Upper lobe of right lung (tissue), 1 donor: ENCODE data around the gene CCL7. TPM values are rescaled to one million over a fixed set of nuclear protein-coding genes. Genes with fewer than 3 reads are reported as not detected.

Experiments used
- ATAC-seq: fragments of 200-7000 bp; cut with Tn5 transposase; one replicate; pipeline ENCODE4 v1.9.1; 2020; ENCODE audit warnings: mild to moderate bottlenecking, moderate library complexity
- DNase-seq: peaks from one replicate; pipeline ENCODE4 v3.0.0-alpha.2; 2020
- H3K27ac ChIP-seq: fragments of 200-600 bp; one replicate; pipeline ENCODE4 v1.8.0; 2022
- H3K27me3 ChIP-seq: fragments of 200-600 bp; one replicate; pipeline ENCODE4 v1.8.0; 2022; ENCODE audit warnings: mild to moderate bottlenecking
- H3K36me3 ChIP-seq: fragments of 200-600 bp; one replicate; pipeline ENCODE4 v1.8.0; 2022
- H3K4me1 ChIP-seq: fragments of 200-600 bp; one replicate; pipeline ENCODE4 v1.8.0; 2022
- H3K4me3 ChIP-seq: fragments of 200-600 bp; one replicate; pipeline ENCODE4 v1.8.0; 2022; ENCODE audit warnings: mild to moderate bottlenecking
- H3K9me3 ChIP-seq: fragments of 200-600 bp; one replicate; pipeline ENCODE4 v1.8.0; 2022
- CTCF ChIP-seq: fragments of 200-600 bp; IDR thresholded peaks from one replicate; pipeline ENCODE4 v1.8.0; 2022; ENCODE audit warnings: antibody characterized with exemption
- intact Hi-C: fragments of 100-400 bp; cut with DNase I; formaldehyde crosslinking; loops from one replicate; pipeline ENCODE4 v1.11.0; 2022
- total RNA-seq: library from RNA; stranded (reverse); fragmentation: NEBNext Ultra II Directional; extraction: Animal tissue kit (Norgen Biotek cat#: 25700); gene quantifications from one replicate; pipeline ENCODE4 v1.2.1, GENCODE V29; 2021
- donor health status: DM: no; HTN: yes; CAD: no; lungs with severe emphysema.

CCL7 gene
- total RNA-seq, 1 donor from 2014 or later = not detected

- ATAC-seq = peak; percentile 77
- Histone ChIP-seq H3K9me3 (no peaks in the 10 kb centered on the region), H3K27ac (peak overlapping the region; percentile 59), H3K4me3 (no peak overlapping the region), H3K27me3 (no peaks in the 10 kb centered on the region), H3K4me1 (peaks cover 75% of the 10 kb centered on the region), H3K36me3 (no peaks in the 10 kb centered on the region)
- intact Hi-C loops = no loop called here
- peak; percentile 91 for DNase-seq
- TF ChIP-seq CTCF = no peak
Observed at GRCh38 chr17:34252444-34253138, 17.4 kb upstream of the CCL7 start.

- no peak for DNase-seq
- Histone ChIP-seq H3K9me3 (no peaks in the 10 kb centered on the region), H3K36me3 (no peaks in the 10 kb centered on the region), H3K27me3 (no peaks in the 10 kb centered on the region), H3K4me1 (peaks cover 75% of the 10 kb centered on the region), H3K27ac (peak overlapping the region; percentile 59), H3K4me3 (no peak overlapping the region)
- intact Hi-C loops = no loop called here
- no peak for TF ChIP-seq CTCF
- no peak for ATAC-seq
Observed at GRCh38 chr17:34253139-34253525, 16.9 kb upstream of the CCL7 start.

- Histone ChIP-seq H3K4me3 (no peak overlapping the region), H3K4me1 (peaks cover 65% of the 10 kb centered on the region)
- intact Hi-C loops = no loop called here
Observed at GRCh38 chr17:34254146-34254545, 15.9 kb upstream of the CCL7 start.

GRCh38 chr17:34254651-34255380 lies 15.2 kb upstream of the CCL7 start, which contains the start of gene CCL2:
TSS of gene CCL2 (plus strand) at chr17:34255285. CDS start at chr17:34255350, 65 bp downstream.
- Histone ChIP-seq H3K27ac (peak within 1 kb of the TSS; percentile 71), H3K9me3 (no peaks in the 10 kb centered on the region), H3K36me3 (no peaks in the 10 kb centered on the region), H3K27me3 (no peaks in the 10 kb centered on the region), H3K4me1 (peaks cover 59% of the 10 kb centered on the region), H3K4me3 (peak within 1 kb of the TSS; percentile 47)
- ATAC-seq (peak; percentile 61), DNase-seq (no peak)
- intact Hi-C loops = no loop called here
- no peak for TF ChIP-seq CTCF

More at GRCh38 chr17:34254146-34254545, 15.9 kb upstream of the CCL7 start:
- DNase-seq = no peak
- peak overlapping the region; percentile 71 for H3K27ac ChIP-seq
- no peaks in the 10 kb centered on the region for H3K27me3 ChIP-seq
- ATAC-seq = no peak
- no peaks in the 10 kb centered on the region for H3K9me3 ChIP-seq
- no peaks in the 10 kb centered on the region for H3K36me3 ChIP-seq
- TF ChIP-seq CTCF = no peak

- Histone ChIP-seq H3K27ac (peak overlapping the region; percentile 71), H3K4me1 (peaks cover 53% of the 10 kb centered on the region), H3K27me3 (no peaks in the 10 kb centered on the region), H3K9me3 (no peaks in the 10 kb centered on the region), H3K4me3 (peak overlapping the region; percentile 47), H3K36me3 (no peaks in the 10 kb centered on the region)
- DNase-seq (no peak), ATAC-seq (no peak)
- intact Hi-C loops = no loop called here
- no peak for TF ChIP-seq CTCF
Observed at GRCh38 chr17:34255381-34255732, 14.7 kb upstream of the CCL7 start.
